K562 (cell line): ENCODE measurements around the gene OTX2. TPM values are rescaled to one million over a fixed set of nuclear protein-coding genes. Genes with fewer than 3 reads are reported as not detected.

Experiments used
- ATAC-seq: fragments of 200-7000 bp; cut with Tn5 transposase; 3 replicates; pipeline ENCODE4 v1.9.1; 2020; ENCODE audit warnings: moderate library complexity
- BruUV-seq: library from RNA; stranded (reverse); fragments of 400-500 nt; replicated peaks from 2 replicates; lab custom pipeline; 2021; lab: Mats Ljungman, UMichigan
- CTCF ChIA-PET: fragments of 300-600 bp; formaldehyde crosslinking; extraction: SDS; loops from one replicate; lab custom pipeline; 2021; ENCODE audit warnings: low intra/inter-chr PET ratio; lab: Yijun Ruan, JAX
- POLR2A ChIA-PET: fragments of 300-600, 350-650 bp; sonication (Branson Sonifier 250); formaldehyde crosslinking; extraction: SDS; loops from one replicate; lab custom pipeline; 2021; ENCODE audit warnings: antibody characterized with exemption, inconsistent platforms; lab: Yijun Ruan, JAX
- DNase-seq, 4 experiments: peaks; one replicate each; pipeline versions ENCODE4 v3.0.0 to v3.0.0-alpha.2; 2011 to 2018; ENCODE audit warnings: low spot score in 3 of 4, mixed read lengths in 3 of 4; ENCODE audit errors: extremely low read depth in 1 of 4
- FAIRE-seq: peaks from 2 replicates; lab custom pipeline; 2011; peaks lifted over from hg19 to GRCh38; lab: Jason Lieb, UNC
- H2AFZ ChIP-seq: 2 replicates; pipeline ENCODE4 v1.6.0; 2011; ENCODE audit warnings: low read depth, low read length, control low read depth, inconsistent platforms
- H3K27ac ChIP-seq: fragments of 200-600 bp; 3 replicates; pipeline ENCODE4 v1.8.0; 2011; ENCODE audit warnings: low read depth, mild to moderate bottlenecking, control low read depth, inconsistent platforms, low read length, moderate library complexity, mixed read lengths; ENCODE audit errors: extremely low read depth
- H3K27me3 ChIP-seq, 2 experiments: fragments of 300-600 bp in 1 of 2; 2 replicates in 1 of 2; 3 replicates in 1 of 2; pipeline versions ENCODE4 v1.6.0 to v1.8.0; 2011; ENCODE audit warnings: inconsistent platforms in 2 of 2, low read length in 2 of 2, mild to moderate bottlenecking in 1 of 2, mixed read lengths in 1 of 2, moderate library complexity in 1 of 2; ENCODE audit not compliant: control insufficient read depth in 2 of 2, insufficient read depth in 2 of 2
- H3K36me3 ChIP-seq: fragments of 300-600 bp; 3 replicates; pipeline ENCODE4 v1.8.0; 2011; ENCODE audit warnings: mild to moderate bottlenecking, low read length, inconsistent platforms; ENCODE audit not compliant: control insufficient read depth, insufficient read depth
- H3K4me1 ChIP-seq, 2 experiments: fragments of 200-600 bp in 1 of 2; replicated peaks in 1 of 2; 2 replicates in 1 of 2; 3 replicates in 1 of 2; pipeline versions ENCODE4 v1.5.1 to v1.8.0; 2011; ENCODE audit warnings: inconsistent platforms in 2 of 2, low read length in 2 of 2, mild to moderate bottlenecking in 1 of 2, mixed read lengths in 1 of 2, moderate library complexity in 1 of 2; ENCODE audit not compliant: control insufficient read depth in 2 of 2, insufficient read depth in 2 of 2
- H3K4me2 ChIP-seq: 2 replicates; pipeline ENCODE4 v1.6.1; 2011; ENCODE audit warnings: low read length, control low read depth, inconsistent platforms, mixed read lengths; ENCODE audit not compliant: insufficient read depth
- H3K4me3 ChIP-seq: fragments of 200-600 bp; sonication (generic), shearing (Covaris generic); 2 replicates; pipeline ENCODE4 v1.5.1; 2016; ENCODE audit warnings: control low read depth, inconsistent platforms
- H3K79me2 ChIP-seq: fragments of 200-600 bp; 3 replicates; pipeline ENCODE4 v1.8.0; 2011; ENCODE audit warnings: low read length, inconsistent platforms; ENCODE audit not compliant: control insufficient read depth, insufficient read depth
- H3K9ac ChIP-seq, 2 experiments: 2 replicates each; pipeline versions ENCODE4 v1.6.0 to v1.6.1; 2011; ENCODE audit warnings: low read depth in 2 of 2, low read length in 2 of 2, control low read depth in 1 of 2, inconsistent platforms in 1 of 2, mild to moderate bottlenecking in 1 of 2, mixed read lengths in 1 of 2; ENCODE audit not compliant: insufficient read depth in 1 of 2
- H3K9me1 ChIP-seq: one replicate; pipeline ENCODE4 v1.6.0; 2011; ENCODE audit warnings: inconsistent platforms, mild to moderate bottlenecking, low read length, moderate library complexity; ENCODE audit not compliant: control insufficient read depth, insufficient read depth
- H3K9me3 ChIP-seq: replicated peaks from 2 replicates; pipeline ENCODE4 v1.5.1; 2011; ENCODE audit warnings: low read depth, low read length, inconsistent platforms; ENCODE audit not compliant: control insufficient read depth, insufficient read depth
- H4K20me1 ChIP-seq: replicated peaks from 2 replicates; pipeline ENCODE4 v1.6.1; 2011; ENCODE audit warnings: low read length, inconsistent platforms, mixed read lengths; ENCODE audit not compliant: control insufficient read depth, insufficient read depth
- FOXK2 ChIP-seq, 2 experiments: fragments of 450-650 bp; IDR thresholded peaks in 1 of 2; conservative IDR thresholded peaks in 1 of 2; 2 replicates each; pipeline ENCODE4 v1.6.1; 2016; ENCODE audit warnings: low read depth in 2 of 2, mild to moderate bottlenecking in 1 of 2
- ID3 ChIP-seq, 2 experiments: fragments of 250-450 bp in 1 of 2; fragments of 450-650 bp in 1 of 2; sonication (Bioruptor Pico) in 1 of 2; IDR thresholded peaks; 2 replicates each; pipeline versions ENCODE4 v1.6.1 to v1.8.0; 2016 to 2021; ENCODE audit warnings: mild to moderate bottlenecking in 2 of 2, moderate library complexity in 2 of 2, missing compliant biosample characterization in 1 of 2, missing genetic modification characterization in 1 of 2
- ILK ChIP-seq: fragments of 450-650 bp; IDR thresholded peaks from 2 replicates; pipeline ENCODE4 v1.6.1; 2016; ENCODE audit warnings: missing genetic modification characterization, low read depth, mild to moderate bottlenecking, missing compliant biosample characterization, moderate library complexity, borderline replicate concordance
- MAFK ChIP-seq: IDR thresholded peaks from 2 replicates; pipeline ENCODE4 v1.6.1; 2011; ENCODE audit warnings: low read length, improper control_type of control experiment
- MCM3 ChIP-seq: fragments of 450-650 bp; IDR thresholded peaks from 2 replicates; pipeline ENCODE4 v1.6.1; 2016
- NEUROD1 ChIP-seq: fragments of 150-350 bp; IDR thresholded peaks from 2 replicates; pipeline ENCODE4 v1.6.1; 2014; ENCODE audit warnings: borderline replicate concordance, low read length, low read depth; ENCODE audit not compliant: partially characterized antibody
- RAD21 ChIP-seq, 2 experiments: fragments of 250-450 bp in 1 of 2; fragments of 450-650 bp in 1 of 2; sonication (Bioruptor Pico) in 1 of 2; formaldehyde crosslinking in 1 of 2; IDR thresholded peaks in 1 of 2; conservative IDR thresholded peaks in 1 of 2; 2 replicates each; pipeline versions ENCODE4 v1.4.0 to v1.8.0; 2020 to 2022; ENCODE audit warnings: mild to moderate bottlenecking in 2 of 2, moderate library complexity in 1 of 2
- RREB1 ChIP-seq: fragments of 250-450 bp; sonication (Bioruptor Pico); IDR thresholded peaks from 2 replicates; pipeline ENCODE4 v1.4.0; 2020
- STAT6 ChIP-seq: sonication (generic); formaldehyde crosslinking; IDR thresholded peaks from 2 replicates; pipeline ENCODE4 v1.8.1; 2023; ENCODE audit warnings: mild to moderate bottlenecking, missing genetic modification reagents
- ZNF324 ChIP-seq: fragments of 250-450 bp; sonication (Bioruptor Pico); IDR thresholded peaks from 2 replicates; pipeline ENCODE4 v1.4.0; 2020; ENCODE audit warnings: mild to moderate bottlenecking
- WGBS: fragments of 100-300 bp; shearing (Covaris generic); methylation state at CpG from one replicate; pipeline ENCODE4 v1.1.6; 2016; ENCODE audit warnings: low coverage, mixed read lengths; ENCODE audit not compliant: insufficient coverage; ENCODE audit errors: missing lambda C conversion rate; 5-methylcytosine and 5-hydroxymethylcytosine counted together
- in situ Hi-C: fragments of 300-500 bp; cut with MboI; formaldehyde crosslinking; loops from 4 replicates; pipeline ENCODE4 v1.15.0; 2018; ENCODE audit warnings: inconsistent platforms, mixed read lengths
- intact Hi-C: fragments of 100-400 bp; cut with micrococcal nuclease; formaldehyde crosslinking; loops from 2 replicates; pipeline ENCODE4 v1.14.2; 2022
- polyA plus RNA-seq, 8 experiments: library from polyadenylated mRNA; depleted of rRNA in 4 of 8; stranded (reverse) in 5 of 8; unstranded in 3 of 8; fragments of >200 nt; fragmentation: Nextera tagmentation in 2 of 8; fragmentation: Illumina TruSeq in 1 of 8; extraction: Ambion mirVana in 2 of 8; extraction: Trizol in 1 of 8; gene quantifications; 2 replicates each; pipeline versions ENCODE4 v1.2.1 to v1.2.3, GENCODE V29; 2011 to 2014; ENCODE audit warnings: inconsistent platforms in 1 of 8, missing spikeins in 1 of 8
- total RNA-seq, 7 experiments: library from RNA; depleted of rRNA in 6 of 7; stranded (reverse); fragments of >200 nt in 6 of 7; fragmentation: Illumina TruSeq in 2 of 7; extraction: Trizol in 2 of 7; gene quantifications; 2 replicates each; pipeline versions ENCODE4 v1.2.1 to v1.2.3, GENCODE V29; 2011 to 2021; ENCODE audit warnings: low replicate concordance in 1 of 7
- TF ChIP-seq, protein P1 (sequence below): fragments of 450-650 bp; formaldehyde crosslinking; IDR thresholded peaks from 2 replicates; pipeline ENCODE4 v1.4.0; 2020; ENCODE audit warnings: mild to moderate bottlenecking, moderate library complexity

OTX2 gene
- total and polyA plus RNA-seq, 9 of the 15 experiments (the other 6 are each of a cell fraction or from before 2014, with no cell fraction given): not detected

DNA sequence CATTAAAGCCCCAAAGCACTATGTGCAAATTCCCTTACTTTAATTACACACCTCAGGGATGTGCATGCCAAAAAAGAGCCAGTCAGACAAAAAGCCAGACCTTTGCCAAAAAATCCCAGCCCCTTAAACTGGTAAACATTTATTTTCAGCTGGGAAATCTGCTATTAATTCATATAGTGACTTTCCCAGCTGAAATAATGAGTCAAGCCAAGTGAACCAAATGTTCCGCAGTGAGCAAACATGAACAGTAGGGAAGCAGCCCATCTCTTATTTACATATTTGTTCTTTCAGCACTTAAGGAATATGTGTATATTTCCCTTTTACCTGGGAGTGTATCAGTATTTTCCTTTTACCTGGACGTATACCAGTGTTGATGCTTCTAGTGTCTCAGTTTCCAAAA is 44.0 kb upstream of the OTX2 start:
- no peaks in the 10 kb centered on the region for H3K4me1 ChIP-seq
- no peaks in the 10 kb centered on the region for H3K9me3 ChIP-seq
- no TSS peak for BruUV-seq
- H3K79me2 ChIP-seq: no peaks in the 10 kb centered on the region
- no peak overlapping the region for H3K4me3 ChIP-seq
- in situ Hi-C loops: no loop called here
- FAIRE-seq (no peak), ATAC-seq (no peak), DNase-seq (no peak)
- no peak overlapping the region for H3K27ac ChIP-seq
- H3K36me3 ChIP-seq: no peaks in the 10 kb centered on the region
- no peak overlapping the region for H3K9ac ChIP-seq
- no peak overlapping the region for H2AFZ ChIP-seq
- H3K9me1 ChIP-seq: no peaks in the 10 kb centered on the region
- WGBS: 15% methylated on average over 2 of the region's 2 CpGs
- peaks cover 0 to 5% of the 10 kb centered on the region in 2 experiments; a peak in 1 of 5 replicates for H3K27me3 ChIP-seq
- no peaks in the 10 kb centered on the region for H4K20me1 ChIP-seq
- CTCF ChIA-PET: no interaction called here
- POLR2A ChIA-PET: no interaction called here
- no peak overlapping the region for H3K4me2 ChIP-seq
- intact Hi-C loops: no loop called here
- TF ChIP-seq, protein P1, sequence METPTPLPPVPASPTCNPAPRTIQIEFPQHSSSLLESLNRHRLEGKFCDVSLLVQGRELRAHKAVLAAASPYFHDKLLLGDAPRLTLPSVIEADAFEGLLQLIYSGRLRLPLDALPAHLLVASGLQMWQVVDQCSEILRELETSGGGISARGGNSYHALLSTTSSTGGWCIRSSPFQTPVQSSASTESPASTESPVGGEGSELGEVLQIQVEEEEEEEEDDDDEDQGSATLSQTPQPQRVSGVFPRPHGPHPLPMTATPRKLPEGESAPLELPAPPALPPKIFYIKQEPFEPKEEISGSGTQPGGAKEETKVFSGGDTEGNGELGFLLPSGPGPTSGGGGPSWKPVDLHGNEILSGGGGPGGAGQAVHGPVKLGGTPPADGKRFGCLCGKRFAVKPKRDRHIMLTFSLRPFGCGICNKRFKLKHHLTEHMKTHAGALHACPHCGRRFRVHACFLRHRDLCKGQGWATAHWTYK (CRISPR knock-in tag): no peak
- no peak for TF ChIP-seq MCM3
- no peak for TF ChIP-seq ZNF324 (CRISPR knock-in tag)
- TF ChIP-seq NEUROD1: no peak
- TF ChIP-seq ILK (tag): no peak
- no peak for TF ChIP-seq STAT6 (CRISPR knock-in tag)
- TF ChIP-seq RREB1 (CRISPR knock-in tag): no peak
- TF ChIP-seq FOXK2 (conservative IDR thresholded peaks at IDR 0.05 in 1 of 2, IDR thresholded peaks at IDR 0.05 in 1 of 2; ENCODE audit: low read depth in 2 of 2): no peak
- TF ChIP-seq RAD21 (CRISPR knock-in tag; conservative IDR thresholded peaks at IDR 0.05 in 1 of 2, IDR thresholded peaks at IDR 0.05 in 1 of 2): no peak
- TF ChIP-seq ID3 (CRISPR knock-in tag; IDR thresholded peaks at IDR 0.05): no peak
- no peak for TF ChIP-seq ID3 (tag; IDR thresholded peaks at IDR 0.05)
- TF ChIP-seq MAFK: no peak
